Caki2 (cell line): ENCODE data around the gene NR1I3. TPM values are rescaled to one million over a fixed set of nuclear protein-coding genes. Genes with fewer than 3 reads are reported as not detected.
"Not testable (repeated sequence)": the region's sequence is repeated elsewhere in the genome, so short reads cannot be mapped to it uniquely, and the experiment has no call there.

Experiments
- DNase-seq: peaks from one replicate; pipeline ENCODE4 v3.0.0-alpha.2; 2015; ENCODE audit warnings: low read depth
- in situ Hi-C: cut with HindIII; loops from 2 replicates; pipeline ENCODE4 v1.10.0; 2016; ENCODE audit warnings: low sequenced_read_pairs, low pct_unique_long_range_greater_than_20kb, mixed read lengths
- total RNA-seq: library from RNA; depleted of rRNA; stranded (reverse); fragments of >200 nt; shearing (Covaris generic); gene quantifications from 2 replicates; pipeline ENCODE4 v1.2.3, GENCODE V29; 2014; ENCODE audit warnings: low replicate concordance

NR1I3 gene
- total RNA-seq, 1 experiment from 2014 or later, result not detected

GRCh38 chr1:161255955-161256520, 18.0 kb upstream of the NR1I3 start:
- DNase-seq, in situ Hi-C loops: not testable (repeated sequence)

GRCh38 chr1:161255302-161255701, 17.3 kb upstream of the NR1I3 start:
- in situ Hi-C loops, result not testable (repeated sequence)

GRCh38 chr1:161251579-161251978, 13.6 kb upstream of the NR1I3 start:
- DNase-seq, result no peak

More at GRCh38 chr1:161255302-161255701, 17.3 kb upstream of the NR1I3 start:
- DNase-seq, result not testable (repeated sequence)

GRCh38 chr1:161250829-161251228, 12.8 kb upstream of the NR1I3 start:
- no peak for DNase-seq
- in situ Hi-C loops, result no loop called here

More at GRCh38 chr1:161251579-161251978, 13.6 kb upstream of the NR1I3 start:
- in situ Hi-C loops, result no loop called here

- DNase-seq, in situ Hi-C loops: not testable (repeated sequence)
These were observed 12.1 kb upstream of the NR1I3 start for GRCh38 chr1:161250100-161250499.

- DNase-seq, result no peak
- in situ Hi-C loops, result no loop called here
These were observed 6.9 kb upstream of the NR1I3 start for GRCh38 chr1:161244888-161245287.

- in situ Hi-C loops, result no loop called here
- DNase-seq, result no peak
These were observed 4.3 kb upstream of the NR1I3 start for GRCh38 chr1:161242313-161242712.

GRCh38 chr1:161241682-161242081, 3.7 kb upstream of the NR1I3 start:
- DNase-seq, result no peak
- in situ Hi-C loops, result no loop called here

- in situ Hi-C loops, result no loop called here
- no peak for DNase-seq
These were observed 1.8 kb downstream of the NR1I3 start for GRCh38 chr1:161235957-161236775.

GRCh38 chr1:161233102-161233501, 4.9 kb downstream of the NR1I3 start:
- in situ Hi-C loops, result no loop called here
- DNase-seq, result no peak

- no peak for DNase-seq
- in situ Hi-C loops, result no loop called here
These were observed 7.2 kb downstream of the NR1I3 start for GRCh38 chr1:161230762-161231161.

GRCh38 chr1:161229896-161230295, 8.1 kb downstream of the NR1I3 start:
- in situ Hi-C loops, result no loop called here

GRCh38 chr1:161228032-161228431, 10.0 kb downstream of the NR1I3 start:
- DNase-seq, result no peak
- in situ Hi-C loops, result no loop called here

More at GRCh38 chr1:161229896-161230295, 8.1 kb downstream of the NR1I3 start:
- no peak for DNase-seq

GRCh38 chr1:161227196-161227871, 10.7 kb downstream of the NR1I3 start:
- peak; percentile 54 for DNase-seq
- in situ Hi-C loops, result no loop called here

- in situ Hi-C loops, result no loop called here
- no peak for DNase-seq
These were observed 11.2 kb downstream of the NR1I3 start for GRCh38 chr1:161226759-161227158.

- in situ Hi-C loops, result no loop called here
- no peak for DNase-seq
These were observed 11.7 kb downstream of the NR1I3 start for GRCh38 chr1:161226320-161226711.

- DNase-seq, result peak; percentile 100
- in situ Hi-C loops, result no loop called here
These were observed 12.3 kb downstream of the NR1I3 start, which contains the start of gene TOMM40L for GRCh38 chr1:161225534-161226319. Gene TOMM40L (plus strand): TSS chr1:161226060. CDS start chr1:161226490, 430 bp downstream.

- in situ Hi-C loops, result no loop called here
- DNase-seq, result no peak
These were observed 12.8 kb downstream of the NR1I3 start for GRCh38 chr1:161225178-161225533.
